ENCODE data around the gene GZMM.

DNA sequence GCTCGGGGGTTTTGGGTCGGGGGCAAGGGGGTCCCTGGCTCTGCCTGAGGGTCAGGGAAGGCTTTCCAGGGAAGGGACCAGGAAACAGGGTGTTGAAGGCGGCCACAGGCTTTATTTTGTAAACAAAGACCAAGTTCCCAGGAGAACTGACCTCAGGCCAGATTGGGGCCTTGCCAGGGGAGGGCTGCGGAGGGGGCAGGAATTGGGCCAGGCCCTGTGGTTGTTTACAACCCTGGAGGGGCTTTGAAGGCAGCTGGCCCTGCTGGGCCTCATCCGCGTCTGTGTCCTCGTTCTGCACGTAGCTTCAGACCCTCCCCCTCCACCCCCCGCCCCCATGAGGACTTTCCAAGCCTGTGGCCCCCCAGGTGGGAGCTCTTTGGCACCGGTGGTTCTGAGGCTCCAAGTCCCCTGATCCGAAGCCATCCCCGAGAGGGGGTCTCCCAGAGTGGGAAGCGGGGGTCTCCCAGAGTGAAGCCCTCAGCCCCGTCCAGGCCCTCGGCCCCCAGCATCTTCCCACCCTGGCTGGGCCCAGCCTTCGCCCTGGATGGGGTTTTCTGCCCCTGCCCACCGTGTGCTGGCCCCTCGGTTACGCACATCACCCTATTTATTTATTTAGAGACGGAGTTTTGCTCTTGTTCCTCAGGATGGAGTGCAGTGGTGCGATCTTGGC, 15.1 kb downstream of the GZMM start:
- TF ChIP-seq, protein P1, sequence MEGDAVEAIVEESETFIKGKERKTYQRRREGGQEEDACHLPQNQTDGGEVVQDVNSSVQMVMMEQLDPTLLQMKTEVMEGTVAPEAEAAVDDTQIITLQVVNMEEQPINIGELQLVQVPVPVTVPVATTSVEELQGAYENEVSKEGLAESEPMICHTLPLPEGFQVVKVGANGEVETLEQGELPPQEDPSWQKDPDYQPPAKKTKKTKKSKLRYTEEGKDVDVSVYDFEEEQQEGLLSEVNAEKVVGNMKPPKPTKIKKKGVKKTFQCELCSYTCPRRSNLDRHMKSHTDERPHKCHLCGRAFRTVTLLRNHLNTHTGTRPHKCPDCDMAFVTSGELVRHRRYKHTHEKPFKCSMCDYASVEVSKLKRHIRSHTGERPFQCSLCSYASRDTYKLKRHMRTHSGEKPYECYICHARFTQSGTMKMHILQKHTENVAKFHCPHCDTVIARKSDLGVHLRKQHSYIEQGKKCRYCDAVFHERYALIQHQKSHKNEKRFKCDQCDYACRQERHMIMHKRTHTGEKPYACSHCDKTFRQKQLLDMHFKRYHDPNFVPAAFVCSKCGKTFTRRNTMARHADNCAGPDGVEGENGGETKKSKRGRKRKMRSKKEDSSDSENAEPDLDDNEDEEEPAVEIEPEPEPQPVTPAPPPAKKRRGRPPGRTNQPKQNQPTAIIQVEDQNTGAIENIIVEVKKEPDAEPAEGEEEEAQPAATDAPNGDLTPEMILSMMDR (IDR thresholded peaks at IDR 0.05) = no peak
- no peak for TF ChIP-seq POLR2A (IDR thresholded peaks at IDR 0.05)

Data from Peyer's patch (tissue), 4 donors.